Measurements from ENCODE around the gene ARID1B.

GRCh38 chr6:156925026-156925425 lies 147.8 kb downstream of the ARID1B start:
- no peak for TF ChIP-seq CTCF (IDR thresholded peaks at IDR 0.05)
- TF ChIP-seq POLR2A (IDR thresholded peaks at IDR 0.05) = no peak
